ENCODE results near the gene CSK.
"Not testable (repeated sequence)": the region's sequence is repeated elsewhere in the genome, so short reads cannot be mapped to it uniquely, and the experiment has no call there.

CSK gene

GRCh38 chr15:74770211-74770903 is 11.5 kb upstream of the CSK start:
- DNase-seq (ENCODE audit: low read depth), result no peak

- no peak for DNase-seq (ENCODE audit: low read depth)
Measured at GRCh38 chr15:74773329-74773728, 8.6 kb upstream of the CSK start.

- DNase-seq (ENCODE audit: low read depth), result no peak
Measured at GRCh38 chr15:74773731-74774252, 8.1 kb upstream of the CSK start.

GRCh38 chr15:74775132-74775562 is 6.7 kb upstream of the CSK start:
- DNase-seq (ENCODE audit: low read depth), result no peak

GRCh38 chr15:74775894-74776293 is 6.0 kb upstream of the CSK start:
- DNase-seq (ENCODE audit: low read depth), result no peak

GRCh38 chr15:74776821-74777768 is 4.8 kb upstream of the CSK start:
- DNase-seq (ENCODE audit: low read depth), result no peak

- no peak for DNase-seq (ENCODE audit: low read depth)
Measured at GRCh38 chr15:74777769-74778598, 3.9 kb upstream of the CSK start.

- DNase-seq (ENCODE audit: low read depth), result no peak
Measured at GRCh38 chr15:74778599-74778970, 3.3 kb upstream of the CSK start.

GRCh38 chr15:74779162-74779648 is 2.7 kb upstream of the CSK start:
- no peak for DNase-seq (ENCODE audit: low read depth)

GRCh38 chr15:74780523-74781430 is 1.1 kb upstream of the CSK start:
- DNase-seq (ENCODE audit: low read depth), result peak; percentile 51

GRCh38 chr15:74782259-74783071 is 585 bp downstream of the CSK start:
- DNase-seq (ENCODE audit: low read depth), result no peak

- DNase-seq (ENCODE audit: low read depth), result peak; percentile 18
Measured at GRCh38 chr15:74783072-74783807, 1.4 kb downstream of the CSK start.

- DNase-seq (ENCODE audit: low read depth), result no peak
Measured at GRCh38 chr15:74783808-74784175, 1.9 kb downstream of the CSK start.

- DNase-seq (ENCODE audit: low read depth), result no peak
Measured at GRCh38 chr15:74784426-74785193, 2.7 kb downstream of the CSK start.

GRCh38 chr15:74785194-74786032 is 3.5 kb downstream of the CSK start:
- DNase-seq (ENCODE audit: low read depth), result no peak

GRCh38 chr15:74786081-74786480 is 4.2 kb downstream of the CSK start:
- DNase-seq (ENCODE audit: low read depth), result not testable (repeated sequence)

- DNase-seq (ENCODE audit: low read depth), result no peak
Measured at GRCh38 chr15:74786551-74787165, 4.8 kb downstream of the CSK start.
